ENCODE data around the gene ZNF324B.

GRCh38 chr19:58492265-58492664 lies 40.8 kb downstream of the ZNF324B start:
- no peak for TF ChIP-seq CTCF (IDR thresholded peaks at IDR 0.05; ENCODE audit: poor library complexity)
- TF ChIP-seq EZH2phosphoT487 (IDR thresholded peaks at IDR 0.05; ENCODE audit: low read depth, severe bottlenecking, unreplicated experiment): no peak
- no peak for TF ChIP-seq EZH2 (IDR thresholded peaks at IDR 0.05; ENCODE audit: borderline replicate concordance)

Measured in hepatocyte (in vitro differentiated cells).